WI38 (cell line): ENCODE results near the gene CDK17.

Source experiments
- H3K4me3 ChIP-seq: 2 replicates; pipeline ENCODE4 v1.5.1; 2011; ENCODE audit warnings: low read depth, mild to moderate bottlenecking, control low read depth, low read length
- CTCF ChIP-seq: IDR thresholded peaks from 2 replicates; pipeline ENCODE4 v1.5.1; 2012; ENCODE audit warnings: low read depth, mild to moderate bottlenecking, control low read depth, low read length

The CDK17 gene

GRCh38 chr12:96230646-96231045 is 169.6 kb downstream of the CDK17 start:
- TF ChIP-seq CTCF, result no peak
- no peak overlapping the region for H3K4me3 ChIP-seq

DNA sequence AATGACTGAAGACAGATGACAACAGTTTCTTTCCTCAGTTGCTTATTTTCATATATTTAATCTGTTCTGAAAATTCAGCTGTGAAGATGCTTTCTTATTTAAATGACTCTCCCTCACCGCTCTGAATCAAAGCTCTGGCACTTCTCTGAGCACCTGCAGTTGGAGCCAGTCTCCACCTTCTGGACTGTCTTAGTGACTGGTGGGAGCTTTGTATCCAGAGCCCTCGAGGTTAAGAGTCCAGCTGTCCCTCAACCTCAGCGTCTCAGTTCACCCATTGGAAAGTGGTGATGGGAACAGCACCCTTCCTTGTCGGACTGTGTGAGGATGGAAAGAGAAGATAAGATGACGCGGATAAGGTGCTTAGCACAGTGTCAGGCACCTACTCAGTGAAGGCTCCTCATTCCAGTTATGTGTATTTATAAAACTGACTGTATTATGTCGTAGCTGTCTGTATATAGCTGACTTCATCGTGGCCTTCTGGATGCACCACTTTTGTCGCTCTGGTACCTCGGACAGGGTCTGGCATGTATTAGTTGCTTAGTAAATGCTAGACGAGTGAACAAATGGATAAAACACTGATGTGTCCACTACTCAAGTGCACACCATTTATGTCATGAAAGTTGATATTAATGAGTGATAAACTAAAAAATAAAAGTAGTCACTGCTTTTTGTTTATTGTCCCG is 171.5 kb downstream of the CDK17 start:
- no peak overlapping the region for H3K4me3 ChIP-seq
- no peak for TF ChIP-seq CTCF
